Fibroblast of gingiva (primary cell): Measurements from ENCODE around the gene PTBP3.
"Not testable (repeated sequence)": the region's sequence is repeated elsewhere in the genome, so short reads cannot be mapped to it uniquely, and the experiment has no call there.

ENCODE experiments used
- DNase-seq: peaks from one replicate; pipeline ENCODE4 v3.0.0-alpha.2; 2011; ENCODE audit warnings: low read depth

PTBP3 gene

DNA sequence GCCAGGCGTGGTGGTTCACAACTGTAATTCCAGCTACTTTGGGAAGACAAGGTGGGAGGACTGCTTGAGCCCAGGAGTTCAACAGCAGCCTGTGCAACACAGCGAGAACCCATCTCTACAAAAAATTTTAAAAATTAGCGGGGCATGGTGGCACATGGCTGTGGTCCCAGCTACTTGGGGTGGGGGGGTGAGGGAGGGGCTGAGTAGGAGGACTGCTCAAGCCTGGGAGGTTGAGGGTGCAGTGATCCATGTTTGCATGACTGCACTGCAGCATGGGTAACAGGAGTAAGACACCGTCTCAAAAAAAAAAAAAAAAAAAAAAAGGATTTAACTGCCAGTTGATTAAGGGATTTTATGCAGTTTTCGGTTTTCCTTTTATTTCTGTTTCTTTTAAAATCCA lies 65.0 kb downstream of the PTBP3 start:
- no peak for DNase-seq

DNA sequence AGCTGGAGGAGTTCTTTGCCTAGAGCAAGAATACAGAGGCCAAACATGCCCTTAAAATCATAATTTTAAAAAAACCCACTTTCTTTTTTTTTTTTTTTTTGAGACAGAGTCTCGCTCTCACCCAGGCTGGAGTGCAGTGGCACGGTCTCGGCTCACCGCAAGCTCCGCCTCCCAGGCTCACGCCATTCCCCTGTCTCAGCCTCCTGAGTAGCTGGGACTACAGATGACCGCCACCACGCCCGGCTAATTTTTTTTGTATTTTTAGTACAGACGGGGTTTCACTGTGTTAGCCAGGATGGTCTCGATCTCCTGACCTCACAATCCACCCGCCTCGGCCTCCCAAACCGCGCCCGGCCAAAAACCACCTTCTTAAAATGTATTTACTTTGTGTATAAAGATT lies 66.3 kb downstream of the PTBP3 start:
- DNase-seq, result not testable (repeated sequence)

DNA sequence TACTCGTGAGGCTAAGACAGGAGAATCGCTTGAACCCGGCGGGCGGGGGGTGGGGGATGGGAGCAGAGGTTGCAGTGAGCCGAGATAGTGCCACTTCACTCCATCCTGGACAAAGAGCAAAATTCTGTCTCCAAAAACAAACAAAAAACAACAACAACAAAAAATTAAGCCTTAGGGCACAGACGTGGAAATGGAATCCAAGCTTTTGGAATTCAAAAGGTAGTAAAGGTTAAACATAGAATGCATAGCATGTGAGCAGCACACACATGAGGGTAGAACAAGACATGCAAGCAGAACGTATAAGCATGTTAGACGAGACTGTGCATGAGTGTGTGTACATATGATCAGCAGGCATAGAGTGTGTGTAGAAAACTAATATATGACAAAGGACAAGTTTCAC lies 68.0 kb downstream of the PTBP3 start:
- no peak for DNase-seq

DNA sequence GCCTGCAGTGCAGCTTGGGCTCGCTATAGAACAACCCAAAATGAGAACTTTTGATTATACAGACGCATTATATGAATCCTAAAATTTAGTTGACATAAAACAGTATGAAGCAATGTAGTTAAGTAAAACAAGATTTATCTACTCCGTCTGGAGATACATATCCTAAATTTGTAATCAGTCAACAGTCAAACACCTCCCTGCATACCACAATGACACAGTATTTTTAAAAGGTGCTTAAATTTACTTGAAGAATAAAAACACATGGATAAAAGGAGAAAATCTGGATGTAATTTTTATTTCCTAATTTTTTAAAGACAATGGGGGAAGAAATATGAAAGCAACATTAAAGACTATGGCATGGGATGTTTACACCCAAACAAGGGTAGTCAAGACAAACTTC lies 70.8 kb downstream of the PTBP3 start:
- no peak for DNase-seq

DNA sequence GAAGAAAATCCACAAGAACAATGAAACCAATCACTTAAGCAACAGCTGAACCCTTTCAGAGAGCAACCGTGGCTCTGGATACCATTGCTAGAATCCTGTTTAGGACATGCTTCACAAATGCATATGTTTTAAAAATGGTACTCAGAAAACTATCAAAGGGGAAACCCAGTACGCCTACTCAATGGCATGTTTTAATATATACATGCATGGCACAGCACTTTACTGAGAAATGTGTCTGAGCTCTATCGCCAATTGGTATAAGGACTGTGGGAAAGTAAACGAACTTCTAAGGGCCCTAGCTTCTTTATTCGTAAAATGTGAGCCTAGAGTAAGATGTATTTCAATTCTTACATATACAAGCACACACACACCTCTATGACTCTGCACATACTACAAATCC lies 72.3 kb downstream of the PTBP3 start:
- no peak for DNase-seq

DNA sequence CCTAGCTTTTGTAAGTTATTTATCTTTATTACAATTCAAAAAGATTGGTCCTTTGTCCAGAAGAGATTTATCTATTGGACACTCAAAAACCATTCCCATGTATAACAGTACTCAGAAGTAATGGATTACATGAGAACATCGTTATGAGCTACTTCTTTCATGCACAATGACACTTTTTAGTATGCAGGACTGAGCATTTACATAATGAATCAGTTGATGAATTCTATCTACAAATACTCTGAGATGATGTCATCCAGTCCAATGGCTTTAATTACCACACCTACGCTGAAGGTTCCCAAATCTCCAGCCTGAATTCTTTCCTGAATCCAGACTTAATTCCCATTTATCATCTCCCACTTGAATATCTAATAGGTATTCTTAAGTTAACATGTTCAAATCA lies 75.3 kb downstream of the PTBP3 start:
- DNase-seq, result no peak

DNA sequence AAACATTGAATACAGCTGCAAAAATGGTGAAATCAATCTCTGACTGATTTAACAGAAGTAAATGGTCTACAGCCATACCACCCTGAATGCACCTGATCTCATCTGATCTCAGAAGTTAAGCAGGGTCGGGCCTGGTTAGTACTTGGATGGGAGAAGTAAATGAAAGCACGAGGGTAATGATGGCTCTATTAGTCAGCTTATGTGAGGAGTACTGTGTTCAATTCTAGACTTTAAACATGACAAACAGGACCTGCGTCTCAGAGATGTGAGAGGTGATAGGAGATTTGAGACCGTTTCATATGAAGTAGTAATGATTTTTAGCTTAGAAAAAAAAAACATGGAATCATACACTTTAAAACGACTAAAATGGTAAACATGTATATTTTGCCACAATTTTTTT lies 81.2 kb downstream of the PTBP3 start:
- no peak for DNase-seq

DNA sequence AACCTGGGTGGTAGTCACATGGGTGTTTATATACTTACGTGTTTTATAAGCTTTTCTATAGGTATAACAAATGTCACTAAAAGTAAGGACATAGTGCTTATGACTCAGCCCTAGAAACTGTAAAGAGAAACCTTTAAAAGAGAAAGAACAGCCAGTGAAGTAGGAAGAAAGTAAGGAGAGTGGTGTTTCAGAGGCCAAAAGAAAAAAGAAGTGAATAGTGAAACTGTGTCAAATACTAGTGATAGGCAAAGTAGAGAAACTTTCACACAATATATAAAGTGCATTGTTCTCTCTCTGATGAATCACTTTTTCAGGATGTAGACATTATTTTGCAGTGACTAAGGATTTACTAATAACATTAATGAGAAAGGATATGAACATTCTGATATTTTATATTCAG lies 84.1 kb downstream of the PTBP3 start:
- DNase-seq, result no peak

DNA sequence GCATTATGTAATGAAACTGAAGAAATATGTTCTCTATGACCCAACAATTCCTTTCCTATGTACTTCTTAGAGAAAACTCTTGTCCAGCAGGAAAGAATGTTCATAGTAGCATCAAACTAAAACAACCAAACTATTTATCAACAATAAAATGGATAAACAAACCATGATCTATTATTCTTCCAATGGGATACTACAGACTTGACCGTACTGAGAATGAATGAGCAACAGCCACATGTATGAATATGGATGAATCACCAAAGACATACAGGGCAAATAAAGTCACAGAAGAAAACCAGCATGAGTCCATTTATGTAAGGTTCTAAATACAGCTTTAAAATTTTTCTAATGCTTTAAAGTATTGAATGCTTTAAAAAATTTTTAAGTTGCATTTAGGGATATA lies 84.7 kb downstream of the PTBP3 start:
- DNase-seq, result peak; percentile 14

DNA sequence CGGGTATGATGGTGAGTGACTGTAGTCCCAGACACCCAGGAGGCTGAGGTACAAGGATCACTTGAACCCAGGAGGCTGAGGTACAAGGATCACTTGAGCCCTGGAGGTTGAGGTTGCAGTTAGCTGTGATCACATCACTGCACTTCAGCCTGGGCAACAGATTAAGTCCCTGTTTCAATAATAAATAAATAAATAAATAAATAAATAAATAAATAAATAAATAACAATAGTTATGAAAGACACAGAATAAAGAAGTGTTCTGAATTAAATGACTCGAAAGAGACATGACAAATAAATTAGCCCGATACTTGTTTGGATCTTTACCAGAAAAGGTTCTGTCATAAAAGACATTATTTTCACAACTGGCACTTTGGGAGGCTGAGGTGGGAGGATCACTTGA lies 86.3 kb downstream of the PTBP3 start:
- no peak for DNase-seq

DNA sequence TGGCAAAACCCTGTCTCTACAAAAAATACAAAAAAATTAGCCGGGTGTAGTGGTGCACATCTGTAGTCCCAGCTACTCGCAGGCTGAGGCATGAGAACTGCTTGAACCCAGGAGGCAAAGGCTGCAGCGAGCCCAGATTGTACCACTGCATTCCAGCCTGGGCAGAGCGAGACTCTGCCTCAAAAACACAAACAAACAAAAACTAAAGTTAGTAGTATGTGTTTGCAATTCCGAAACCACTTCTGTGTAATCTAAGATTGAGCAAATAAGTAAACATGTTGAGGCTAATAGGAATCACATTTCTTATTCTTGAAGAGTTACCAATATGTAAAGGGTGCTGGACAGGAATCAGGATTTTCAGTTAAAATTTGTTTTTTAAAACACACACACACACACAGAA lies 88.3 kb downstream of the PTBP3 start:
- peak; percentile 83 for DNase-seq

DNA sequence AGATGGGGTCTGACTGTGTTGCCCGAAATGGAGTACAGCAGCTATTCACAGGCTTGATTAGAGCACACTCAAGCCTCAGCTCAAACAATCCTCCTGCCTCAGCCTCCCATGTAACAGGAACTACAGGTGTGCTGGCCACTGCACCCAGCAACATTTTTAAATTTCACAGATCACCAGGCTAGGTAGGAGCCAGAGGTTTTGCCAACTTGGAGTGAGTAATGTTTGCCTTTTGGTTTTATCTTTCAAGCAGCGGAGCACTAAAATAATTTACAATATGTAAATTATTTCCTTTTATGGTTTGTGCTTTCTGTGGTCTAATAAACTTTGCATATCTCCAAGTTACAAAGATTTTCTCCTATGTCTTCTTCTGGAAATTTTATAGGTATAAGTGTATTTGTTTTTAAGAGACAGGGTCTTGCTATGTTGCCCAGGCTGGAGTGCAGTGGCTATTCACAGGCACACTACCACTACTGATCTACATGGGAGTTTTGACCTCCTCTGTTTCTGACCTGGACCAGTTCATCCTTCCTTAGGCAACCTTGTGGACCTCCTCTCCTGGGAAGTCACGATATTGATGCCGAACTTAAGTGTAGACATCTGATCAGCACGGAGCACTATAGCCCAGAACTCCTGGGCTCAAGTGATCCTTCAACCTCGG lies 91.1 kb downstream of the PTBP3 start:
- no peak for DNase-seq

DNA sequence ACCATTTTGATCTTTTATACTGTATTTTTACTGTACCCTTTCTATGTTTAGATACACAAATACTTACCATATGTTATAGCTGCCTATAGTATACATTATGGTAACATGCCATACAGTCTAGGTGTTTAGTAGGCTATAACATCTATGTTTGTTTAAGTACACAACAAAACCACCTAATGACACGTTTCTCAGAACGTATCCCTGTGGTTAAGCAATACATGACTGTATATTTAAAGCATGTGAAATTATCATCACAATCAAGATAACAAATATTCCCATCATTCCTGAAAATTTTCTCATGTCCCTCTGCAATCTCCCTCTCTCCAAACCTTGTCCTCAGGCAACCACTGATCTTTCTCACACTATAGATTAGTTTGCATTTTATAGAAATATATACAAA lies 91.9 kb downstream of the PTBP3 start:
- DNase-seq, result no peak

DNA sequence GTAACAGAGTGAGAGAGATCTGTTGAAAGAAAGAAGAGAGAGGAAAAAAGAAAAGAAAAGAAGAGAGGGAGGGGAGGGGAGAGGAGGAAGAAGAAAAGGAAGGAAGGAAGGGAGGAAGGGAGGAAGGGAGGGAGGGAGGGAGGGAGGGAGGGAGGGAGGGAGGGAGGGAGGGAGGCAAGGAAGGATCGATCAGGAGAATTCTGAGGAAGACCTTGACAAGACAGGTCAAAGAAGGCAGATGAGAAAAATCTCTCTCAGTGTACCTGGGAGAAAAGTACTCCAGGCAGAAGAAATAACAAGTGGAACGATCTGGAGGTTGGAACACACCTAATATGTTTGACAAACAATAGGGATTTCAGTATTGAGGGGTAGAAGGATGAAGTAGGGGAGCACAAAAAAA lies 93.7 kb downstream of the PTBP3 start:
- DNase-seq, result no peak

DNA sequence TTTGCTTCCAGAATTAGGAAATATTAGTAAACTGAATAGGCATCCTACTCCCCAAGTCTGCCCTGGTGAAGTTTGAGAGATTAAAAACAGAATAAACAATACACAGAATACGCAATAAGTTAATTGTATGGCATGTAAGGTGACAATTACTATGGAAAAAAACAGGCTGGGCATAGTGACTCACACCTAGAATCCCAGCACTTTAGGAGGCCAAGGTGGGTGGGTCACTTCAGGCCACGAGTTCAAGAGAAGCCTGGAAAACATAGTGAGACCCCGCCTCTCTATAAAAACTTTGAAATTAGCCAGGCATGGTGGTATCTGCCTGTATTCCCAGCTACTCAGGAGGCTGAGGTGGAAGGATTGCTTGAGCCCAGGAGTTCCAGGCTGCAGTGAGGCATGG lies 94.1 kb downstream of the PTBP3 start:
- no peak for DNase-seq

DNA sequence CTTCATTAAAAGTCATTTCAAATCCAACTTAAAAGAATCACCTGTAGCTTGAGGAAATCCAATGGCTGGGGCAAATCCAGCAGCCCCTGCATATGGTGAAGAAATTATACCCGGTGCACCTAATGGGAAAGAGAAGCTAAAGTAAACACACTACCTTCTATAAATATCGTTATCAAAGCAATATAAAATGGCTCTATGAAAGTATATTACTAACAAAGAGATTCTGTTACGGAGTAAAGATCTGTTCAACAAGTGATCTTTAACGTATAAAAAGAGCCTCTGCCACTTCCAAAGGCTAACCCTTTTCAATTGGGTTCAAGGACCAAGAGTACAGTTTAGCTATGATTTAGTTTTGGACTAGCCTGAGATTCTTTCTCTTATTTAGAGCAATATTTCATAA lies 98.6 kb downstream of the PTBP3 start:
- DNase-seq, result no peak

DNA sequence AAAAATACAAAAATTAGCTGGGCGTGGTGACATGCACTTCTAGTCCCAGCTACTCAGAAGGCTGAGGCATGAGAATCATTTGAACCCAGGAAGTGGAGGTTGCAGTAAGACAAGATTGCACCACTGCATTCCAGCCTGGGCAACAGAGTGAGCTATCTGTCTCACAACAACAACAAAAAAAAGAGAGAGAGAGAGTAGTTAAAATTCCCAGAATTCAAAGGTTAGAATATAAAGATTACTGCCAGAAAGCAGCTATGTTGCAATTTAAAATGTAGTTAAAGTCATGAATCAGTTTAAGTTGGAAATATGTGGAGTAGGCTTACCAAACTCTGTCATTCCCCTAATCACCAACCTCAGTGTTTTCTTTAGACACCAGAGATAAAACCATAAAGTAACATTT lies 99.7 kb downstream of the PTBP3 start:
- peak; percentile 91 for DNase-seq

DNA sequence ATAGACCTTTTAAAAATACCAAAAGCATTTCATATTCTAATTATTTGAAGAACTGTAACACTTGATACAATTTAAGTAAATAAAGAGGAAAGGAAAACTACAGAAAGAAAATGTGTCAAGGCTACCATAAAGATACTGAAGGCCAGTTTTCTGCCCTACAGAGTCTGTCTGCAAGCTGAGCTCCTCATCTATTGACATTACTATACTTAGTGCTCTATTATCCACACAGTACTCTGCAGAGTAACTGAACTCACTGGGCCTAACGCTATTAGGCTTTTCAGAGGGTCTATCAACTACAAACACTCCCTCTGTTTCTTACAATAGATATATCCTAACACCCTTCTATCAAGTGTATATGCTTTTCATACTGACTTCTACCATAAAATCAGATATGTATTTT lies 101.2 kb downstream of the PTBP3 start:
- DNase-seq, result no peak

DNA sequence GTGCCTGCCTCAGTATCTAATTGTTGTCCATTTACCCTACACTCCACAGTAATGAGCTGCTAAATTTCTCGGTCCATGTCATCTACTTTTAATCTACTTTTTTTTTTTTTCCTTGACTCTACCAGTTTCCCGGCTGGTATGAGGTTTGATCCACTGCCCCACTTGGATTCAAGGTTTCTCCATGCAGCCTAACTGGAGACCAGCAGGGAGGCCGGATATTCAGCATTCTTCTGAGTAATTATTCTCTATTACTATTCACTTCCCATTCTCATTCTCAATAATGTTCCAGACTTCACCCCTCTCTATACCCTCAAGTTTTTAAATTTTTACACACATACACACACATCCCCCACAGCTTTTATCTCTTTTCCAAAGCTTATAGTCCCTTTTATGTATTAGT lies 107.3 kb downstream of the PTBP3 start:
- DNase-seq, result no peak

DNA sequence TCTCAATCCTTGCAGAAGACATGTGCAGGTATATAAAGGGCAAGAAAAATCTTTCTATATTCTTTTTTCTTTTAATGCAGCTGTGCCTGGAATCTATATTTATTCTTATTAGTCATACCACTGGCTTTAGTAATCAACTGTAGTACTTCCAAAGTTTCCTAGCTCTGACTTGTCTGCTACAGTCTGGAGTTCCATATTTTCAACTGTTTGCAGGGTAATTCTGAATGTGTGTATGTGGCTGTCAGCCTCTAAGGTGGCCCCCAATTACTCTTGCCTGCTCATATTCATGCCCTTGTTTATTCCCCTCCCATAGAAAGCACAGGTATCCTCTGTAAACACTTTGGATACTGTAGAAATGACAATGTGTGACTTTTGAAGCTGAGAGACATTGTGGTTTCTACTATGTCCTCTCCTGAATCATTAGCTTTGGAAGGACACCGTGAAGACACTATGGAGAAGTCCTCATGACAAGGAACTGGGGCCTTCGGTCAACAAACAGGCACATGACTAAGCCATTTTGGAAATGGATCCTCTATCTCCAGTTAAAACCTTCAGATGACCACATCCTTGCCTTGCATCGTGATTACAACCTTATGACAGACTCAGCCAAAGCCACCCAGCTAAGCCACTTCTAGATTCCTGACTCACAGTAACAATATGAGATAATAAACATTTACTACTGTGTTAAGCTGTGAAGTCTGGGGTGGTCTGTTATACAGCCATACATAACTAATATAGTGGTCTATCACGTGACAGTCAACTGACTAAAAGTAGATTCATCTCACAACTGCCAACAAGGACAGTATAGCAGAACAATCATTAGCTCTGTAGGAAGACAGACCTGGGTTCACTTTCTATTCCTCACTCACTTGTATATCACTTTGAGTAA lies 108.8 kb downstream of the PTBP3 start:
- DNase-seq, result peak; percentile 62

DNA sequence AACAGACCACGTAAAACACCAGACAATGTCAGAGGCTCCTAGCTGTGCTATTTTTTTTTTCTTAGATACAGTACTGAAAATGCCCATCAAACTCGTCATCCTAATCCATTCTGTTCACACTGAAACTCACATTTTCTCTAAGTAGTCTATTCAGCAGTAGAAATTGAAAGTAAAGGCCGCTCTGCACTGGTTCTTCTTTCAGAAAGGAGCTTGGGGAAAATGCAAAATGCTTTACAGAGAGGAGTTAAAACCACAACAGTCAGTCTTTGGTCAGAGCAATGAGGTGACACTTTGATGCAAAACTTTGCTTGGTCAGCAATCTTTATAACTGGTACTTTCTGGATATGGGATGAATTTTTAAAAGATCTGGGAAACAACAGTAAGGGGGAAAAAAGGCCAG lies 114.5 kb downstream of the PTBP3 start:
- no peak for DNase-seq

DNA sequence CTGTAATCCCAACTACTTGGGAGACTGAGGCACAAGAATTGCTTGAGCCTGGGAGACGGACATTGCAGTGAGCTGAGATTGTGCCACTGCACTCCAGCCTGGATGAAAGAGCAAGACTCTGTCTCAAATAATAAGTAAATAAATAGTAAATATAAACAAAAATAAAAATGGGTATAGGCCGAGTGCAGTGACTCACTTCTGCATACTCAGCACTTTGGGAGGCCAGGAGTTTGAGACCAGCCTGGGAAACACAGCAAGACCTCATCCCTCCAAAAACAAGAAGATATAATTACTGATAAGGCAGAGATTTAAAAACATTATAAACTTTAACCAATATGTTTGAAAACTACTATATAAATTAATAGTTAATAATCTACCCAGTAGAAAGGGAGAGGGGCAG lies 120.5 kb downstream of the PTBP3 start:
- no peak for DNase-seq

DNA sequence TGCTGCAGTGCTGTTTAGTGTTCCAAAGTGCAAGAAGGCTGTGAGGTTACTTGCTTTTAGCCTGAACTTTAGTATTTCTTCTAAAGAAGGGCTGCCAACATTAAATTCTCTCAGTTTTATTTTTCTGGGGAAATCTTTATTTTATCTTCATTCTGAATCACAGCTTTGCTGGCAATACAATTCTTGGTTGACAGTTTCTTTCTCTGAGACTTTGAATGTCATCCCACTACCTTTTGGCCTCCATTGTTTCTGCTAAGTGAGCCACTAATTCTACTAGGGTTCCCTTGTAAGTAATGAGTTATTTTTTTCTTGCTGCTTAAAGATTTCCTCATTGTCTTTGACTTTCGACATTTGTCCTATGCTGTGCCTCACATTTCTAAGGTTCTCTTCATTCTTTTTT lies 126.0 kb downstream of the PTBP3 start:
- DNase-seq, result no peak

DNA sequence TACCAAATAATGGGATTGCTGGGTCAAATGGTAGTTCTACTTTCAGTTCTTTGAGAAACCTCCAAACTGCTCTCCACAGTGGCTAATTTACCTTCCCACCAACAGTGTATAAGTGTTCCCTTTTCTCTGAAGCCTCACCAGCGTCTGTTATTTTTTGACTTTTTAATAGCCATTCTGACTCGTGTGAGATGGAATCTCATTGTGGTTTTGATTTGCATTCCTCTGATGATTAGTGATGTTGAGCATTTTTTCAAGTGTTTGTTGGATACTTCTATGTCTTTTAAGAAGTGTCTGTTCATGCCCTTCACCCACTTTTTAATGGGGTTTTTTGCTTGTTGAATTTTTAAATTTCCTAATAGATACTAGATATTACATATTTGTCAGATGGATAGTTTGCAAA lies 129.9 kb downstream of the PTBP3 start:
- peak; percentile 52 for DNase-seq
